ENCODE data around the gene ARHGEF19.
"Not testable (repeated sequence)": the region's sequence is repeated elsewhere in the genome, so short reads cannot be mapped to it uniquely, and the experiment has no call there.

The ARHGEF19 gene

DNA sequence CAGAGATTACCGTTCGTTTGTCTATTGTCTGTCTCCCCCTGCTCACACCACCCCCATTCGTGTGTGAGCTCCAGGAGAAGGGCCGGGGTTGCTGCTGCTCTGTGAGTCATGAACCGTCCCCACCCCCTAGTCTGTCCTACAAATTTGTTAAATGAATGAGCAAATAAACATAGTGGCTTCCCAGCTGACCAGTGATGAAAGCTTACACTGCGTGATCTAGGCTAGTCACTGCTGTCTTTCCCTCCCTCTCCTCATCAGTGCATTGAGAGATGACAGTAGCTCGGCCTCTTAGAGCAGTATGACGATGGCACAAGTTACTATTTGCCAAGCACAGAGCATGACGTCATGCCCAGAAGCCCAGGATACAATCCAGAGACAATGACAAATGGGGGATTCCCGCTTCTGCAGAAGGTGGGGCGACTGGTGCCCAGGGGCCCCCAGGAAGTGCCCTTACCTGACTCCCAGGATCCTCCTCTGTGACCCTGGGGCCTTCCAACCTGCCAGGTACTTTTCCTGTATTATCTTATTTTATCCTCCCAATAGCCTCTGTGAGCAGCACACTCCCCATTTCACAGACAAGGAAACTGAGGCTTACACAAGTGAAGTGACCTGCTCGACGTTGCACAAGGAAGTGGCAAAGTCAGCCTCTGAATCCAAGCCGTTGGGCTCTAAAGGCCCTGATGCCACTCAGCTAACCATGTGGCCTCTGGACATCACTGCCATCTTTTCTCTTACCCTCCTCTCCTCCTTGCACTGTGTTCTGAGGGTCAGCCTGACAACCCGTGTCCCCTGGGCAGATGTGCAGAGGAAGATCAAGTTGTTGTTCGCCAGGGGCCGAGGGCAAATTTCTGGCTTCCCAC is 48.0 kb downstream of the ARHGEF19 start:
- TF ChIP-seq, protein P1, sequence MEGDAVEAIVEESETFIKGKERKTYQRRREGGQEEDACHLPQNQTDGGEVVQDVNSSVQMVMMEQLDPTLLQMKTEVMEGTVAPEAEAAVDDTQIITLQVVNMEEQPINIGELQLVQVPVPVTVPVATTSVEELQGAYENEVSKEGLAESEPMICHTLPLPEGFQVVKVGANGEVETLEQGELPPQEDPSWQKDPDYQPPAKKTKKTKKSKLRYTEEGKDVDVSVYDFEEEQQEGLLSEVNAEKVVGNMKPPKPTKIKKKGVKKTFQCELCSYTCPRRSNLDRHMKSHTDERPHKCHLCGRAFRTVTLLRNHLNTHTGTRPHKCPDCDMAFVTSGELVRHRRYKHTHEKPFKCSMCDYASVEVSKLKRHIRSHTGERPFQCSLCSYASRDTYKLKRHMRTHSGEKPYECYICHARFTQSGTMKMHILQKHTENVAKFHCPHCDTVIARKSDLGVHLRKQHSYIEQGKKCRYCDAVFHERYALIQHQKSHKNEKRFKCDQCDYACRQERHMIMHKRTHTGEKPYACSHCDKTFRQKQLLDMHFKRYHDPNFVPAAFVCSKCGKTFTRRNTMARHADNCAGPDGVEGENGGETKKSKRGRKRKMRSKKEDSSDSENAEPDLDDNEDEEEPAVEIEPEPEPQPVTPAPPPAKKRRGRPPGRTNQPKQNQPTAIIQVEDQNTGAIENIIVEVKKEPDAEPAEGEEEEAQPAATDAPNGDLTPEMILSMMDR (conservative IDR thresholded peaks at IDR 0.05): no peak
- H3K27ac ChIP-seq: no peak overlapping the region

DNA sequence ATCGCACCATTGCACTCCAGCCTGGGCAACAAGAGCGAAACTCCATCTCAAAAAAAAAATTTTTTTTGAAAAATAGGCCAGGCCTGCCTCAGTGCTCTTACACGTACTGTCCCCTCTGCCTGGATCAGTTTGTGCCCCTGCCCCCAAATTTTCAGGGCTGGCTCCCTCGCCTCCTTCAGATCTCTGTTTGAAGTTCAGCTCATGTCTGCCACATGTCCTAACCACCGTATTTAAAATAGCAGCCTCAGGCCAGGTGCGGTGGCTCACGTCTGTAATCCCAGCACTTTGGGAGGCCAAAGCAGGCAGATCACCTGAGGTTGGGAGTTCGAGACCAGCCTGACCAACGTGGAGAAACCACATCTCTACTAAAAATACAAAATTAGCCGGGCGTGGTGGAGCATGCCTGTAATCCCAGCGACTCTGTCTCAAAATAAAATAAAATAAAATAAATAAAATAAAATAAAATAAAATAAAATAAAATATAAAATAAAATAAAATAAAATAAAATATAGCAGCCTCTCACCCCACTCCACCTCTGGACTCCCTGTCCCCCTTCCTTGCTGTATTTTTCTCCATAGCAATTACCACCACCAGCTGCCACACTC is 48.7 kb downstream of the ARHGEF19 start:
- H3K27ac ChIP-seq: not testable (repeated sequence)

DNA sequence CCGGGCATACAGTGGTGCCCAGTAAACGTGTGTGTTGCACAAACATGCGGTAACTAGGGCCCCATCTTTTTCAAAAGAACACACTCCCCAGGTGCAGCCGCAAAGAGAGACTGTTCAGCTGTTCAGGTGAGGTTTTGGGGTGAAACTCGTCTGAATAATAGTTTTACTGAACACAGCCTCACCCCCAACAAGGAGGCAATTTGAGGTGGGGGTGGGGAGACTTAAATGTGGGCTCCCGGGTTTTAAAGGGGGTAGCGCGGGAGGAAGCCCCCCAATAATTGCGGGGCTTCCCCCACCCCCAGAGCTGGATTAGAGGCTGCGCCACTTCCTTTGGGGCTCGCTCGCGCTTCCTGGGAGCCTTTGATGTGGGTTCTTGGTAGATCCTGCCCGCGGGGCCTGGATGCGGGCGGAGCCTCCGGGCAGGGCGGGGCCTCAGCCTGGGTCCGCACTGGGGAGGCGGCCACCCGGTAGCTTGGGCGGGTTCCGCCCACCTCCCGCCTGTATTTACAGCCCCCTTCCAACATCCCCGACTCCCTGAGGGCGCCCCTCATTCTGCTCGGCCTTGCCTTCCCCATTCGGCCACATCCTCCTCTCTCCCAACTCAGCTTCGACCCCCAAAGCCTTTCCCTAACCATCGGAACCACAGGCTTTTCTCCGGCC is 50.2 kb downstream of the ARHGEF19 start:
- TF ChIP-seq, protein P1 (conservative IDR thresholded peaks at IDR 0.05): no peak
- no peak overlapping the region for H3K27ac ChIP-seq

DNA sequence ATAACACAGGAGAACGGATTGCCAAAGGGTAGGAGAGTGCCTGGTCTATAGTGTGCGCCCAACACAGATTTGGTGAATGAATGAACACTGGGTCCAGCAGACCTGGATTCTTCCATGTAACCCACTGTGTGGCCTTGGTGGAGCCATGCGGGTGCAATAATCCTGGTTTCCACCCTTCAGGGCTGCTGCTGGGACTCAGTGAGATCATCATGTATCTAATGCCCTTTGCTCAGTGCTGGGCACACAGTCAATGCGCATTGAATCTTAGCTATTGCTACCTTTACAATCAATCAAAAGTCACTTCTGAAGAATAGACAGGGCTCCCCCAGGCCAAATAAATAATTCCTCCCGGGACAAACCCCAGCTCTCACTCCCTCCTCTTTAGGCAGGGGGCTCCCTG is 50.7 kb downstream of the ARHGEF19 start:
- H3K27ac ChIP-seq: no peak overlapping the region
- TF ChIP-seq, protein P1 (conservative IDR thresholded peaks at IDR 0.05): no peak

DNA sequence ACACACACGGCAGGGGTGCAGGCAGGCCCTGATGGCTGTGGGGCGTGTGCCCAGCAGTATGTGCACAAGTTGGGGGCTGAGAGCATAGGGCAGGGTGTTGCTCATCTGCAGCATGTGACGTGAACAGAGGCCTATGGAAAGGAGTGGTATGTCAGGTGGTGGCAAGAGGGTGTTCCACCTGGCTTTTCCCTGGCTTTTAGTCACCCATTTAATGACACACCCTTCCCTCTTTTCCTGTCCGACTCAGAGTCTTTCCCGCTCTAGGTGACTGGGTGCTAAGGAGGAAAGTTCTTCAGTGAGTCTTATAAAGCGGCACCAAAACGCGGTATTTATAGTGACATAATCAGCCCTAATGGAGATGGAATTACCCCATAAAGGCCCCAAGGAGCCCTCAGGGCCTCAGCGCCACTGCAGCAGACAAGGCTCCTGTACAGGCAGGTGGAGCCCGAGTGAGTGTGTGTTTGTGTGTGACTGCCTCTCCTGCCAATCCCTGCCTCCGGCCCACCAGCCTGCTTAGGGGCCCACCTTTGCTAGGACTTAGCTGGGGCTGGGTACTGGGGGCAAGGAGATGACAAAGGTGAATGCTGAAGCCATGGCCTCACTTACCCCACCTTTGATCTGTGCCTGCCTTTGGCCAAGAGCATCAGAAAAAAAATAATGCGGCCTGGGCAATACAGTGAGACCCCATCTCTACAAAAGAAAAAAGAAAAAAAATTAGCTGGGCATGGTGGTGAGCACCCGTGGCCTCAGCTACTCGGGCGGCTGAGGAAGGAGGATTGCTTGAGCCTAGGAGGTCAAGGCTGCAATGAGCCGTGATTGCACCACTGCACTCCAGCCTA is 53.2 kb downstream of the ARHGEF19 start:
- H3K27ac ChIP-seq: no peak overlapping the region
- TF ChIP-seq, protein P1 (conservative IDR thresholded peaks at IDR 0.05): no peak

DNA sequence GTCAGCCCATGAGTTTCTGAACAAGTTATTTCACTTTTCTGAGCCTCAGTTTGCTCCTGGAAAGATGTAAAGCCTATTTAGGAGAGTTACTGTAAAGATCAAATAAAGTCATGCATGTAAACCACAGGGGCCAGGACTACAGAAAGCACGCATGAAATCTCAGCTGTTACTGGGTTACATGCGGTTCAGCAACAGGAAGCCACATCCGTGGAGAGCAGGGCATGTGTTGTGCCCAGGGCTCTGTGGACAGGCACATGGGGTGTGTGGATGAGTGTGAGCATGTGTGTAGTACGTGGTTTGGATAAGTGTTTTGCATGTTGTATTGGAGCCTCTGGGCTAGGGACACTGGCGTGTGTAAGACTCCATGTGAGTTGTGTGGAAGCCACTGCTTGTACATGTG is 54.4 kb downstream of the ARHGEF19 start:
- no peak overlapping the region for H3K27ac ChIP-seq

DNA sequence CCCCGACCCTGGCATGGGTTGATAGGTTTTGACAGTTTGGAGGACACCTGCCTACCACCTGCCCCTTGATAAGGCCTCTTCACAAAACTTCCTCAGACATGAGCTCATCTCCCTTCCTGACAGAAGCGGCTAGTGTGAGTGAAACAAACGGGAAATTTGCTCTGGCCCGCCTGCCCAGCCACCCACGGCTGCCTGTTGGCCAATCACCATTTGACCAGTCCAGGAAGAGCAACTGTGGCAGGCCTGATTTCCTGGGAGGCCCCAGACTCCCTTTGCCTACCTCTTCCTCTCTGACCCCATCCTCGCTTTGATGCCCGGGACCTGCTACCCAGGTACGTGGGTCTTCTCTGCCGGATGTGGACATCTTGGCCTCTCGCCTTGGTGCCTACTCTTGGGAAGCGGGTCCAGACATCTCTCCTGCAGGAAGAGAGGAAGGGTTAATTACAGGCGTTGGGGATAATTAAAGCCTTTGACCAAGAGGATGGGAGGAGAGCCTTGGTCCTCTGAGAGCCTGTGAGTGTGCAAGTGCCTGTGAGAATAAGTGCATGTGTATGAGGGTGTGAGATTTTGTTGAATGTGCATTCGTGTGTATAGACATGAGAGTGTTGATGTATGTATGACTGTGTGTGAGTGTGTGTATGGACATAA is 55.5 kb downstream of the ARHGEF19 start:
- no peak overlapping the region for H3K27ac ChIP-seq
- TF ChIP-seq, protein P1 (conservative IDR thresholded peaks at IDR 0.05): no peak

More for the DNA sequence above, 54.4 kb downstream of the ARHGEF19 start:
- TF ChIP-seq, protein P1 (conservative IDR thresholded peaks at IDR 0.05): no peak

Measured in VCaP (cell line).